ENCODE data around the gene KCNS3.

Gene KCNS3

DNA sequence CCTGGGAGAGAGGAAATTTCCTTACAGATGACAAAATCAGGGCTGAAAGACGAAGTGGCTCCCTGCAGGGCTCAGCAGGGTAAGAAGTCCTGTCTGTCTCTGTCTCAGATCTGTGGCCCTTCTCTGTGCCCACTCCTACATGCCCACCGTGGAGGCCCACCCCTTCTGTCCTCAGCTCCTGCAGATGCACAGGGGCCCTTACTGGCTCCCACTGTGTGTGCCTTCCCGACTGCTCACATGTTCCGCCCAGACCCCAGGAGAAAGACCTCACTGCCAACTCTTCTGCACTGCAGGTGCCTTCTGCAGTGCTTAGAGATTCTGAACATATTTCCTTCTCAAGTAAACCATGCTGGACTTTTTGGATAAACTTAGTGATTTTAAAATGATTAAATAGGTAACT, 1.9 kb upstream of the KCNS3 start:
- no peak overlapping the region for H3K4me3 ChIP-seq (ENCODE audit: low read depth, low read length)
- no peak for DNase-seq (ENCODE audit: low read depth)
- no peak for TF ChIP-seq CTCF (IDR thresholded peaks at IDR 0.05; ENCODE audit: low read depth, low read length, missing control alignments)

- DNase-seq (ENCODE audit: low read depth) = no peak
- TF ChIP-seq CTCF (IDR thresholded peaks at IDR 0.05; ENCODE audit: low read depth, low read length, missing control alignments) = no peak
- H3K4me3 ChIP-seq (ENCODE audit: low read depth, low read length) = peak overlapping the region; percentile 55
Measured at GRCh38 chr2:17877811-17878280, 621 bp upstream of the KCNS3 start.

DNA sequence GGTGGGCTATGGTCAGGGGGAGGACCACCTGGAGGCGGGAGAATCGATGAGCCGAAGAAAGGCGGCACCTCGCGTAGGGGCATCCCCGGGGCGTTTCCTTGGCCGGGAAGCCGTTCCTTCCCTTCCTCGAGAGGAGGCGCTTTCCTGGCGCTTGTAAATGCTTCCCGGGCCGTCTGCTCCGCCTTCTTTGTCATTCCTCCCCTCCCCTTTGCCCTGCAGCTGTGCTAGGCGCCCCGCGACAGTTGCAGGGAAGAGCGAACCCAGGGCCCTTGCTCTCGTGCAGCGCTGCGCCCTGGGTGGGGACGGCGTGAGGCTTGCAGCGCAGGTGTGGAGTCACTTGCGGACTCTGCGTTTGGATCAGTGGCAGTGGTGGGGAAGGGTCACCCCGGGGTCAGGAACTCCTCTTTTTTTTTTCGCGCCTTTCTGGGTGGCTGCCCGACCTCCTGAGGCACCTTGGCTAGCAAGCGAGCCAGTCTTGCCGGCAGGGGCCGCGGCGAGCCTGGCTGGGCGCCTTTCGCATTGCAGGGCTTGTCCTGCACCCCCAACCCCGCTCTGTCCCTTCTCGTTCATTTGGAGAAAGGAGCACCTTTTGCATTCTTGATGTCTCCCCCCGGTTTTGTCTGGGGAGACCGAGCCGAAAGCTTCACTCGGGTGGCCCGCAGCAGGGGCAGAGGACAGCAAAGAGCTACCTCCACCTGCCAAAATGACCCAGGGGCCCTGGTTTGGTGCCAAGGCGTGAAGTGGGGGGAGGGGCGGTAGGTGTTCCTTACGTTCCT, 858 bp downstream of the KCNS3 start:
- DNase-seq (ENCODE audit: low read depth) = no peak
- TF ChIP-seq CTCF (IDR thresholded peaks at IDR 0.05; ENCODE audit: low read depth, low read length, missing control alignments) = no peak
- H3K4me3 ChIP-seq (ENCODE audit: low read depth, low read length) = peak overlapping the region; percentile 55

DNA sequence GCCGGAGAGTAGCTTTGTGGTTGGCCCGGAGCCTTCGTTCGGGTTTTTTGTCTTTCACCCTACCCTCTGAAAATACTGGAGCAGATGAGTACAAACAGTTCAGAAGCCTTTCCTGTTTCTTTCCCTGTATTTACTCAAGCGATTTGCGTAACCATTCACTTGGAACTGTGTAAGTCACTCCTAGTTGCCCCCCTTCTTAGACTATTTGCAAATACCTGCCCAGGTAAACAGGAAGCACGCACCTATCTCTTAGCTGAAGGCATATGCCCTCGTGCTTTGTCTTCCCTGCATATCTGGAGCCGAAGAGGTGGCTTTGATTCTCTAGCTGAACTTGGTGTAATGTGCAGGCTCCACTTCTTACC, 1.4 kb downstream of the KCNS3 start:
- no peak for DNase-seq (ENCODE audit: low read depth)
- no peak for TF ChIP-seq CTCF (IDR thresholded peaks at IDR 0.05; ENCODE audit: low read depth, low read length, missing control alignments)
- no peak overlapping the region for H3K4me3 ChIP-seq (ENCODE audit: low read depth, low read length)

DNA sequence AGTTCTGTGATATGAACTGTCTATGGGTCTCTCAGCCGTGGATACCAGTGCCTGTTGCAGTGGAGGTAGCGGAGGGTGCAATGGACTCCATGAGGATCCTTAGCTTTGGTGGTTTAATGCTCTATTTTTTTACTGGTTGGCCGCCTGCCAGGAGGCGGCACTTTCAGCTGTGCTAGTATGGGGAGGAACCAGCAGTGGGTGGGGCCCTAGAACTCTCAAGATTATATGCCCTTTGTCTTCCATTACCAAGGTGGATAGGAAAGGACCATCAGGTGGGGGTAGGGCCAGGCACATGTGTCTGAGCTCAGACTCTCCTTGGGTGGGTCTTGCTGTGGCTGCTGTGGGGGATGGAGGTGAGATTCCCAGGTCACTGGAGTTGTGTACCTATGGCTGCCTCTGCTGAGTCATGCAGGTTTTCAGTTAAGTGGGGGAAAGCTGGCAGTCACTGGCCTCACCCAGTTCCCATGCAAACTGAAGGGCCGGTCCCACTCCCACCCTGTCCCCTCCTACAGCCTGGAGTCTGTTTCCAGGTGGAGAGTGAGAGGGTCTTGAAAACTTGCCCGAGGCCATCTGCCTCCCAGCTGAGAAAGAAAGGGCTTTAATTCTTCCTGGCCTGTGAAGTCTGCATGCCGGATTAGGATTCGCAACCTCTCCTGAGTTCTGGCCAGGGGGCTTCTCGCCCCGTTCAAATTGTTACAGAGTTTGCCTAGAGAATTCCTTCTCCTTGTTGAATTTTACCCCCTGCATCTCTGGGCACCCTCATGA, 14.5 kb downstream of the KCNS3 start:
- TF ChIP-seq CTCF (IDR thresholded peaks at IDR 0.05; ENCODE audit: low read depth, low read length, missing control alignments) = no peak
- no peak overlapping the region for H3K4me3 ChIP-seq (ENCODE audit: low read depth, low read length)
- DNase-seq (ENCODE audit: low read depth) = no peak

DNA sequence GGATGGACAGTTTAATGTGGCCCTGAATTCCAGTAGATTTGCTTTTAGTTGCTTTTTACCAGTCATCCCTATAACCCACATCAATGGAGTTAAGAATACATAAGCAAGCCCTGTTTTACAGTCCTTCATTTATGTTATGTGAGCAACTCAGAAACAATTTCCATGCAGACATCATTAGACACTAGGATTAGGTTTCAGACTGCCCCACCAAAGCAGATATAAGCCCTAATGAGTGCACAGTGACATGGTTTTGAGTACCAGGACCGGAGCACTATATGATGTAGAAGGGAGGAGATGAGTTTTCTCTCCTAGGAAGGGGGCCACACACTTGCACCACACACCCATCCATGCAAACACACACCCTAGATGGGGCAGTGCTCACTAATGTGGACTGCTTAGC, 15.5 kb downstream of the KCNS3 start:
- DNase-seq (ENCODE audit: low read depth) = no peak
- TF ChIP-seq CTCF (IDR thresholded peaks at IDR 0.05; ENCODE audit: low read depth, low read length, missing control alignments) = no peak

More for the DNA sequence above, 15.5 kb downstream of the KCNS3 start:
- no peak overlapping the region for H3K4me3 ChIP-seq (ENCODE audit: low read depth, low read length)
